Measurements from ENCODE around the gene REEP6. TPM values are rescaled to one million over a fixed set of nuclear protein-coding genes. Genes with fewer than 3 reads are reported as not detected.

Gene REEP6
- total RNA-seq, 1 experiment from 2014 or later, result 9.2 TPM

DNA sequence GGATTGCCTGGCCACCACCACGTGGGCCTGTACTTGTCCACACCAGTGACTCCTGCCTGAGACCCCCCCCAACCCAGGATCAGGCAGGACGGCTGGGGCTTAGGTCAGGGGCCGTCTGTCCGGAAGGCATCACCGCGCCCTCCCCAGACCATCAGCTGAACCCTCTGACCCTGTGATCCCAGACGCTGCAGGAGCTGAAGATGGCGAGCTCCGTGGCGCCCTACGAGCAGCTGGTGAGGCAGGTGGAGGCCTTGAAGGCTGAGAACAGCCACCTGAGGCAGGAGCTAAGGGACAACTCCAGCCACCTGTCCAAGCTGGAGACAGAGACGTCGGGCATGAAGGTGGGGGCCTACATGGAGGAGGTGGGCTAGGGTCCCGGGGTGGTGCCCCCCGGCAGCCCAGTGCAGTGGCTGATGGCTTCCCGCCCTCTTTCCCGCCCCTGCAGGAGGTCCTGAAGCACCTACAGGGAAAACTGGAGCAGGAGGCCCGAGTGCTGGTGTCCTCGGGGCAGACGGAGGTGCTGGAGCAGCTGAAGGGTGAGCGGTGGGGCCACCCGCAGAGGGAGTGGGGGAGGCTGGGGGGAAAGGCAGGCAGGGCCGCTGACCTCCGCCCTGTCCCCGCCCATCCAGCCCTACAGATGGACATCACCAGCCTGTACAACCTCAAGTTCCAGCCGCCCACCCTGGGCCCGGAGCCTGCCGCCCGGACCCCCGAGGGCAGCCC lies 38.0 kb upstream of the REEP6 start:
- ChIA-PET CTCF (no interaction called here), POLR2A (interaction anchor here (0.7 kb wide), 1 partner anchor 8 kb away, joined by 4 read pairs; no protein-coding TSS in a partner anchor)
- TF ChIP-seq, protein P1, sequence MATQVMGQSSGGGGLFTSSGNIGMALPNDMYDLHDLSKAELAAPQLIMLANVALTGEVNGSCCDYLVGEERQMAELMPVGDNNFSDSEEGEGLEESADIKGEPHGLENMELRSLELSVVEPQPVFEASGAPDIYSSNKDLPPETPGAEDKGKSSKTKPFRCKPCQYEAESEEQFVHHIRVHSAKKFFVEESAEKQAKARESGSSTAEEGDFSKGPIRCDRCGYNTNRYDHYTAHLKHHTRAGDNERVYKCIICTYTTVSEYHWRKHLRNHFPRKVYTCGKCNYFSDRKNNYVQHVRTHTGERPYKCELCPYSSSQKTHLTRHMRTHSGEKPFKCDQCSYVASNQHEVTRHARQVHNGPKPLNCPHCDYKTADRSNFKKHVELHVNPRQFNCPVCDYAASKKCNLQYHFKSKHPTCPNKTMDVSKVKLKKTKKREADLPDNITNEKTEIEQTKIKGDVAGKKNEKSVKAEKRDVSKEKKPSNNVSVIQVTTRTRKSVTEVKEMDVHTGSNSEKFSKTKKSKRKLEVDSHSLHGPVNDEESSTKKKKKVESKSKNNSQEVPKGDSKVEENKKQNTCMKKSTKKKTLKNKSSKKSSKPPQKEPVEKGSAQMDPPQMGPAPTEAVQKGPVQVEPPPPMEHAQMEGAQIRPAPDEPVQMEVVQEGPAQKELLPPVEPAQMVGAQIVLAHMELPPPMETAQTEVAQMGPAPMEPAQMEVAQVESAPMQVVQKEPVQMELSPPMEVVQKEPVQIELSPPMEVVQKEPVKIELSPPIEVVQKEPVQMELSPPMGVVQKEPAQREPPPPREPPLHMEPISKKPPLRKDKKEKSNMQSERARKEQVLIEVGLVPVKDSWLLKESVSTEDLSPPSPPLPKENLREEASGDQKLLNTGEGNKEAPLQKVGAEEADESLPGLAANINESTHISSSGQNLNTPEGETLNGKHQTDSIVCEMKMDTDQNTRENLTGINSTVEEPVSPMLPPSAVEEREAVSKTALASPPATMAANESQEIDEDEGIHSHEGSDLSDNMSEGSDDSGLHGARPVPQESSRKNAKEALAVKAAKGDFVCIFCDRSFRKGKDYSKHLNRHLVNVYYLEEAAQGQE (IDR thresholded peaks at IDR 0.05; ENCODE audit: insufficient read depth in 1 of 2, low read depth in 2 of 2, low read length in 1 of 2), result no peak
- TF ChIP-seq, protein P2, sequence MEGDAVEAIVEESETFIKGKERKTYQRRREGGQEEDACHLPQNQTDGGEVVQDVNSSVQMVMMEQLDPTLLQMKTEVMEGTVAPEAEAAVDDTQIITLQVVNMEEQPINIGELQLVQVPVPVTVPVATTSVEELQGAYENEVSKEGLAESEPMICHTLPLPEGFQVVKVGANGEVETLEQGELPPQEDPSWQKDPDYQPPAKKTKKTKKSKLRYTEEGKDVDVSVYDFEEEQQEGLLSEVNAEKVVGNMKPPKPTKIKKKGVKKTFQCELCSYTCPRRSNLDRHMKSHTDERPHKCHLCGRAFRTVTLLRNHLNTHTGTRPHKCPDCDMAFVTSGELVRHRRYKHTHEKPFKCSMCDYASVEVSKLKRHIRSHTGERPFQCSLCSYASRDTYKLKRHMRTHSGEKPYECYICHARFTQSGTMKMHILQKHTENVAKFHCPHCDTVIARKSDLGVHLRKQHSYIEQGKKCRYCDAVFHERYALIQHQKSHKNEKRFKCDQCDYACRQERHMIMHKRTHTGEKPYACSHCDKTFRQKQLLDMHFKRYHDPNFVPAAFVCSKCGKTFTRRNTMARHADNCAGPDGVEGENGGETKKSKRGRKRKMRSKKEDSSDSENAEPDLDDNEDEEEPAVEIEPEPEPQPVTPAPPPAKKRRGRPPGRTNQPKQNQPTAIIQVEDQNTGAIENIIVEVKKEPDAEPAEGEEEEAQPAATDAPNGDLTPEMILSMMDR (IDR thresholded peaks at IDR 0.05), result no peak
- TF ChIP-seq TCF7L2 (IDR thresholded peaks at IDR 0.05; ENCODE audit: low read depth, low read length), result no peak
- TF ChIP-seq POLR2AphosphoS5 (IDR thresholded peaks at IDR 0.05; ENCODE audit: low read depth, low read length), result no peak
- TF ChIP-seq SIN3A (IDR thresholded peaks at IDR 0.05; ENCODE audit: borderline replicate concordance, insufficient read depth, low read depth, low read length), result no peak
- intact Hi-C loops (cut with micrococcal nuclease; ENCODE audit: unreplicated experiment) (no loop called here), in situ Hi-C loops (cut with HindIII; ENCODE audit: low pct_unique_long_range_greater_than_20kb, low sequenced_read_pairs) (no loop called here)
- no peaks in the 10 kb centered on the region for H3K36me3 ChIP-seq (ENCODE audit: control insufficient read depth, insufficient read depth, low read length)
- H3K27me3 ChIP-seq (ENCODE audit: control insufficient read depth, insufficient read depth, low read length), result no peaks in the 10 kb centered on the region
- DNase-seq (ENCODE audit: low read depth, low spot score), result no peak
- ATAC-seq, result no peak
- H3K4me1 ChIP-seq (ENCODE audit: control insufficient read depth, insufficient read depth, low read length), result no peaks in the 10 kb centered on the region; the same call in none of the 2 replicates
- no TSS peak for BruUV-seq (replicated peaks)
- no peaks in the 10 kb centered on the region for H3K9me3 ChIP-seq (ENCODE audit: control insufficient read depth, insufficient read depth, low read depth, low read length)
- H3K27ac ChIP-seq (ENCODE audit: low read length), result no peak overlapping the region
- H3K4me3 ChIP-seq (ENCODE audit: low read depth in 2 of 2, low read length in 2 of 2), result no peak overlapping the region

DNA sequence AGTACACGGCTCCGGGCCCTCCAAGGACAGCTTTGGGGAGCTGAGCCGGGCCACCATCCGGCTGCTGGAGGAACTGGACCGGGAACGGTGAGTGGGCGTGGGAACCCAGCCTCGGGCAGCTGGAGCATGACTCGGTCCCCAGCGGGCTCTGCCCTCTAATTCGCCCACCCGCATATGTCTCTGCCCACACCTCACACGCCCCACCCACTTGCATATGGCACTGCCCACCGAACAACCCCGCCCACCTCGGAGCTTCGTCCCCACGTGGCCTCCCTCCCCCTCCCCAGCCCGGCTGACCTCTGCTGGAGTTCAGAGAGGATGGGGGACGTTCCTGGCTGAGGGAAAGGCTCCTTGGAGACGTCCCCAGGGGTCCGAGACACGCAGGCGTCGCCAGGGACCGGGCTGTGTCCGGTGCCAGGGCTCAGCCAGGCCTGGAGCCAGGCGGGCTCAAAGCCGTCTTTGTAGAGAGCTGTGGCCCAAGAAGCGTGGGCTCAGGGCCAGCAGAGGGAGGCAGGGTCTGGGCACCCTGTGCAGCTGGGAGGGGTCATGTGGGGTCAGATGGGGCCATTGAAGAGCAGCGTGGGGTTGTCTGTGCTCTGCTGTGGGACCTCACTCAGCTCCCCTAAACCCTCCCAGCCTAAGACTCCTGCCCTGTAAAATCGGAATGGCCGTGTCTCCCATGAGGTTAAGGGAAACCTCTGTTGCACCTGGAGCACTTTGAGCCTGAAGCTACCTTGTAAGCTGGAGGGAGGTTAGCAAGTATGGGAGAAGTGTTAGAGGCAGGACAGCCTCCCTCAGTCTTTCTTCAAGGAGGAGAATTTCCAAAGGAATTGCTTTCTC lies 37.2 kb upstream of the REEP6 start:
- no TSS peak for BruUV-seq (replicated peaks)
- Histone ChIP-seq H3K4me3 (ENCODE audit: low read depth in 2 of 2, low read length in 2 of 2) (no peak overlapping the region), H3K27ac (ENCODE audit: low read length) (no peak overlapping the region), H3K27me3 (ENCODE audit: control insufficient read depth, insufficient read depth, low read length) (no peaks in the 10 kb centered on the region), H3K9me3 (ENCODE audit: control insufficient read depth, insufficient read depth, low read depth, low read length) (no peaks in the 10 kb centered on the region), H3K4me1 (ENCODE audit: control insufficient read depth, insufficient read depth, low read length) (no peaks in the 10 kb centered on the region; the same call in none of the 2 replicates), H3K36me3 (ENCODE audit: control insufficient read depth, insufficient read depth, low read length) (no peaks in the 10 kb centered on the region)
- CTCF ChIA-PET, result no interaction called here
- in situ Hi-C loops (cut with HindIII; ENCODE audit: low pct_unique_long_range_greater_than_20kb, low sequenced_read_pairs), result no loop called here
- intact Hi-C loops (cut with micrococcal nuclease; ENCODE audit: unreplicated experiment), result no loop called here
- DNase-seq (ENCODE audit: low read depth, low spot score), result no peak
- POLR2A ChIA-PET, result no interaction called here
- ATAC-seq, result no peak; the same call in 1 of the 2 replicates
- TF ChIP-seq TCF7L2 (IDR thresholded peaks at IDR 0.05; ENCODE audit: low read depth, low read length), result no peak
- no peak for TF ChIP-seq SIN3A (IDR thresholded peaks at IDR 0.05; ENCODE audit: borderline replicate concordance, insufficient read depth, low read depth, low read length)
- TF ChIP-seq, protein P1 (IDR thresholded peaks at IDR 0.05; ENCODE audit: insufficient read depth in 1 of 2, low read depth in 2 of 2, low read length in 1 of 2), result no peak
- TF ChIP-seq POLR2AphosphoS5 (IDR thresholded peaks at IDR 0.05; ENCODE audit: low read depth, low read length), result no peak
- TF ChIP-seq, protein P2 (IDR thresholded peaks at IDR 0.05), result no peak

All from Panc1 (cell line).